ENCODE measurements around the gene ZBTB14.

ZBTB14 gene

GRCh38 chr18:5300476-5301010 is 5.0 kb upstream of the ZBTB14 start:
- Histone ChIP-seq H3K36me3 (replicated peaks; ENCODE audit: low read depth, low read length) (no peaks in the 10 kb centered on the region), H3K4me2 (ENCODE audit: low read length) (no peak overlapping the region), H3K9me3 (ENCODE audit: insufficient read depth, low read length) (no peaks in the 10 kb centered on the region), H3K79me2 (ENCODE audit: low read length) (no peaks in the 10 kb centered on the region), H3K27me3 (ENCODE audit: low read depth, low read length) (peaks cover 10% of the 10 kb centered on the region; the same call in 1 of the 2 replicates), H3K4me3 (ENCODE audit: low read length) (no peak overlapping the region), H3K9ac (ENCODE audit: low read length) (no peak overlapping the region), H3K4me1 (ENCODE audit: low read length) (peaks cover 11% of the 10 kb centered on the region), H2AFZ (ENCODE audit: low read depth, low read length) (no peak overlapping the region), H3K27ac (ENCODE audit: low read length) (no peak overlapping the region), H4K20me1 (ENCODE audit: insufficient read depth, low read length) (no peaks in the 10 kb centered on the region)
- TF ChIP-seq CTCF (IDR thresholded peaks at IDR 0.05; ENCODE audit: low read depth, low read length) (no peak), EZH2phosphoT487 (IDR thresholded peaks at IDR 0.05; ENCODE audit: low read depth) (no peak)

- Histone ChIP-seq H3K9me3 (ENCODE audit: insufficient read depth, low read length) (no peaks in the 10 kb centered on the region), H3K4me2 (ENCODE audit: low read length) (no peak overlapping the region), H3K4me3 (ENCODE audit: low read length) (no peak overlapping the region), H3K79me2 (ENCODE audit: low read length) (peaks cover 16% of the 10 kb centered on the region), H3K9ac (ENCODE audit: low read length) (no peak overlapping the region), H4K20me1 (ENCODE audit: insufficient read depth, low read length) (no peaks in the 10 kb centered on the region), H3K27ac (ENCODE audit: low read length) (no peak overlapping the region), H3K27me3 (ENCODE audit: low read depth, low read length) (peaks cover 10% of the 10 kb centered on the region; the same call in 1 of the 2 replicates), H3K4me1 (ENCODE audit: low read length) (peaks cover 18% of the 10 kb centered on the region), H3K36me3 (replicated peaks; ENCODE audit: low read depth, low read length) (no peaks in the 10 kb centered on the region), H2AFZ (ENCODE audit: low read depth, low read length) (no peak overlapping the region)
- TF ChIP-seq EZH2phosphoT487 (IDR thresholded peaks at IDR 0.05; ENCODE audit: low read depth) (no peak), CTCF (IDR thresholded peaks at IDR 0.05; ENCODE audit: low read depth, low read length) (no peak)
Measured at GRCh38 chr18:5298156-5298852, 2.8 kb upstream of the ZBTB14 start.

GRCh38 chr18:5297597-5297996 is 2.1 kb upstream of the ZBTB14 start:
- no peak overlapping the region for H3K27ac ChIP-seq (ENCODE audit: low read length)
- H3K9me3 ChIP-seq (ENCODE audit: insufficient read depth, low read length), result no peaks in the 10 kb centered on the region
- H3K79me2 ChIP-seq (ENCODE audit: low read length), result peaks cover 17% of the 10 kb centered on the region
- TF ChIP-seq EZH2phosphoT487 (IDR thresholded peaks at IDR 0.05; ENCODE audit: low read depth) (no peak), CTCF (IDR thresholded peaks at IDR 0.05; ENCODE audit: low read depth, low read length) (no peak)
- no peak overlapping the region for H3K9ac ChIP-seq (ENCODE audit: low read length)
- no peaks in the 10 kb centered on the region for H3K36me3 ChIP-seq (replicated peaks; ENCODE audit: low read depth, low read length)
- H4K20me1 ChIP-seq (ENCODE audit: insufficient read depth, low read length), result no peaks in the 10 kb centered on the region
- peaks cover 4% of the 10 kb centered on the region; the same call in 1 of the 2 replicates for H3K27me3 ChIP-seq (ENCODE audit: low read depth, low read length)
- H3K4me3 ChIP-seq (ENCODE audit: low read length), result no peak overlapping the region
- H3K4me2 ChIP-seq (ENCODE audit: low read length), result no peak overlapping the region
- H2AFZ ChIP-seq (ENCODE audit: low read depth, low read length), result no peak overlapping the region
- peaks cover 14% of the 10 kb centered on the region for H3K4me1 ChIP-seq (ENCODE audit: low read length)

- Histone ChIP-seq H2AFZ (ENCODE audit: low read depth, low read length) (peak overlapping the region; percentile 75; the same call in 1 of the 2 replicates), H3K36me3 (replicated peaks; ENCODE audit: low read depth, low read length) (peaks cover 4% of the 10 kb centered on the region), H3K27me3 (ENCODE audit: low read depth, low read length) (peaks cover 4% of the 10 kb centered on the region; the same call in 1 of the 2 replicates), H4K20me1 (ENCODE audit: insufficient read depth, low read length) (no peaks in the 10 kb centered on the region), H3K27ac (ENCODE audit: low read length) (peak overlapping the region; percentile 39), H3K4me2 (ENCODE audit: low read length) (peak overlapping the region; percentile 74), H3K79me2 (ENCODE audit: low read length) (peaks cover 17% of the 10 kb centered on the region), H3K9ac (ENCODE audit: low read length) (peak overlapping the region; percentile 64), H3K9me3 (ENCODE audit: insufficient read depth, low read length) (no peaks in the 10 kb centered on the region), H3K4me1 (ENCODE audit: low read length) (peaks cover 7% of the 10 kb centered on the region), H3K4me3 (ENCODE audit: low read length) (peak overlapping the region; percentile 97)
- no peak for TF ChIP-seq CTCF (IDR thresholded peaks at IDR 0.05; ENCODE audit: low read depth, low read length)
Measured at GRCh38 chr18:5296706-5297320, 1.3 kb upstream of the ZBTB14 start.

All from OCI-LY3 (cell line).